Tibial nerve (tissue), 3 donors: ENCODE results near the gene GABBR2.

Source experiments
- POLR2A ChIP-seq, 2 donors: fragments of 450-650 bp; IDR thresholded peaks; one replicate each; pipeline ENCODE4 v1.6.1; 2017; ENCODE audit warnings: antibody characterized with exemption in 2 of 2, mild to moderate bottlenecking in 2 of 2, moderate library complexity in 2 of 2
- TF ChIP-seq, protein P1 (sequence below), 5 experiments: fragments of 200-600 bp in 3 of 5; fragments of 450-650 bp in 2 of 5; sonication (generic) in 3 of 5; IDR thresholded peaks; one replicate each; pipeline ENCODE4 v1.5.1; 2016 to 2019; ENCODE audit warnings: antibody characterized with exemption in 5 of 5, mild to moderate bottlenecking in 3 of 5, moderate library complexity in 2 of 5

DNA sequence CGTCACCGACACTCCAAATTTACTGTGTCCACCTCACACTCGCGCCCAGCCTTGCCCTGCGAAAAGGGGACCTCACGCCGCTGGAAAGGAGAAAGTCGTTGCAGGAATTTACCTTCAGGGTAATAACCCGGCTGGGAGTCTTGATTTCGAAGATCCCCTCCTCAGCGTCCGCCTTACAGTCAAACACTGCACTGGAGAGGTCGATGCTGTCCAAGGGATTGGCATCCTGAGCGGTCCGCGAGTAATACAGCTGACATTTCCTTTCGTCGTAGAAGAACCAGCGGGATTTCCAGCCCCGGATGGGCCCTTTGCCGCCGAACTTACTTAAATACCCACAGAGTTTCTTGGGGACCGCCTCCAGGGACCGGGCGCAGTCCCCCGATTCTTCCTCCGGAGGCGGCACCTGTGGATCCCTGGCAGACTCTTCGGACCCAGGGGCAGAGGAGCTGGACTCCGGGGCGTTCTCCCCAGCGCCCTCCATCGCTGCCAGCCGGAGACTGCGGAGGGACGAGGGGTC lies 453.6 kb downstream of the GABBR2 start:
- TF ChIP-seq, protein P1, sequence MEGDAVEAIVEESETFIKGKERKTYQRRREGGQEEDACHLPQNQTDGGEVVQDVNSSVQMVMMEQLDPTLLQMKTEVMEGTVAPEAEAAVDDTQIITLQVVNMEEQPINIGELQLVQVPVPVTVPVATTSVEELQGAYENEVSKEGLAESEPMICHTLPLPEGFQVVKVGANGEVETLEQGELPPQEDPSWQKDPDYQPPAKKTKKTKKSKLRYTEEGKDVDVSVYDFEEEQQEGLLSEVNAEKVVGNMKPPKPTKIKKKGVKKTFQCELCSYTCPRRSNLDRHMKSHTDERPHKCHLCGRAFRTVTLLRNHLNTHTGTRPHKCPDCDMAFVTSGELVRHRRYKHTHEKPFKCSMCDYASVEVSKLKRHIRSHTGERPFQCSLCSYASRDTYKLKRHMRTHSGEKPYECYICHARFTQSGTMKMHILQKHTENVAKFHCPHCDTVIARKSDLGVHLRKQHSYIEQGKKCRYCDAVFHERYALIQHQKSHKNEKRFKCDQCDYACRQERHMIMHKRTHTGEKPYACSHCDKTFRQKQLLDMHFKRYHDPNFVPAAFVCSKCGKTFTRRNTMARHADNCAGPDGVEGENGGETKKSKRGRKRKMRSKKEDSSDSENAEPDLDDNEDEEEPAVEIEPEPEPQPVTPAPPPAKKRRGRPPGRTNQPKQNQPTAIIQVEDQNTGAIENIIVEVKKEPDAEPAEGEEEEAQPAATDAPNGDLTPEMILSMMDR (IDR thresholded peaks at IDR 0.05) = no peak
- no peak for TF ChIP-seq POLR2A (IDR thresholded peaks at IDR 0.05)
